K562 (cell line): ENCODE measurements around the gene IKZF4. TPM values are rescaled to one million over a fixed set of nuclear protein-coding genes. Genes with fewer than 3 reads are reported as not detected.

Experiments used
- BCOR ChIP-seq: fragments of 450-650 bp; IDR thresholded peaks from 2 replicates; pipeline ENCODE4 v1.6.1; 2016
- CREM ChIP-seq: IDR thresholded peaks from 2 replicates; pipeline ENCODE4 v1.6.1; 2014; ENCODE audit warnings: antibody characterized with exemption, low read depth
- FOXP4 ChIP-seq: sonication (generic); formaldehyde crosslinking; IDR thresholded peaks from 2 replicates; pipeline ENCODE4 v1.8.0; 2022; ENCODE audit warnings: mild to moderate bottlenecking, missing genetic modification reagents, borderline replicate concordance
- NR0B1 ChIP-seq: fragments of 450-650 bp; IDR thresholded peaks from one replicate; pipeline ENCODE4 v1.6.1; 2018; ENCODE audit warnings: mild to moderate bottlenecking, moderate library complexity; ENCODE audit not compliant: partially characterized antibody
- PHB ChIP-seq: fragments of 250-450 bp; sonication (Bioruptor Pico); IDR thresholded peaks from 2 replicates; pipeline ENCODE4 v1.5.0; 2021
- SMAD1 ChIP-seq: fragments of 150-350 bp; IDR thresholded peaks from 2 replicates; pipeline ENCODE4 v1.6.1; 2014; ENCODE audit warnings: low read length, low read depth; ENCODE audit not compliant: partially characterized antibody
- STAT5B ChIP-seq: fragments of 250-450 bp; sonication (Bioruptor Pico); IDR thresholded peaks from 2 replicates; pipeline ENCODE4 v1.8.0; 2021; ENCODE audit warnings: mild to moderate bottlenecking, inconsistent platforms
- TCF7L2 ChIP-seq: fragments of 150-350 bp; IDR thresholded peaks from 2 replicates; pipeline ENCODE4 v1.6.1; 2016; ENCODE audit warnings: low read depth, mild to moderate bottlenecking, low read length, moderate library complexity
- polyA plus RNA-seq, 8 experiments: library from polyadenylated mRNA; depleted of rRNA in 4 of 8; stranded (reverse) in 5 of 8; unstranded in 3 of 8; fragments of >200 nt; fragmentation: Nextera tagmentation in 2 of 8; fragmentation: Illumina TruSeq in 1 of 8; extraction: Ambion mirVana in 2 of 8; extraction: Trizol in 1 of 8; gene quantifications; 2 replicates each; pipeline versions ENCODE4 v1.2.1 to v1.2.3, GENCODE V29; 2011 to 2014; ENCODE audit warnings: inconsistent platforms in 1 of 8, missing spikeins in 1 of 8
- total RNA-seq, 7 experiments: library from RNA; depleted of rRNA in 6 of 7; stranded (reverse); fragments of >200 nt in 6 of 7; fragmentation: Illumina TruSeq in 2 of 7; extraction: Trizol in 2 of 7; gene quantifications; 2 replicates each; pipeline versions ENCODE4 v1.2.1 to v1.2.3, GENCODE V29; 2011 to 2021; ENCODE audit warnings: low replicate concordance in 1 of 7
- TF ChIP-seq, protein P1 (sequence below): fragments of 200-800 bp; sonication (Bioruptor generic); IDR thresholded peaks from 2 replicates; pipeline ENCODE4 v1.6.1; 2016; ENCODE audit warnings: missing genetic modification characterization, missing compliant biosample characterization
- TF ChIP-seq, protein P2 (sequence below): sonication (generic); formaldehyde crosslinking; IDR thresholded peaks from 2 replicates; pipeline ENCODE4 v1.4.0; 2020; ENCODE audit warnings: mild to moderate bottlenecking, missing genetic modification reagents
- TF ChIP-seq, protein P3 (sequence below): fragments of 250-450 bp; sonication (Bioruptor Pico); IDR thresholded peaks from 2 replicates; pipeline ENCODE4 v1.8.0; 2022; ENCODE audit warnings: inconsistent platforms
- TF ChIP-seq, protein P4 (sequence below): sonication (generic); formaldehyde crosslinking; IDR thresholded peaks from 2 replicates; pipeline ENCODE4 v1.8.0; 2022; ENCODE audit warnings: missing genetic modification reagents, mild to moderate bottlenecking, borderline replicate concordance

The IKZF4 gene
- total and polyA plus RNA-seq, 9 of the 15 experiments (the other 6 are each of a cell fraction or from before 2014, with no cell fraction given): 1.9 to 16.3 (median 3.6) TPM

DNA sequence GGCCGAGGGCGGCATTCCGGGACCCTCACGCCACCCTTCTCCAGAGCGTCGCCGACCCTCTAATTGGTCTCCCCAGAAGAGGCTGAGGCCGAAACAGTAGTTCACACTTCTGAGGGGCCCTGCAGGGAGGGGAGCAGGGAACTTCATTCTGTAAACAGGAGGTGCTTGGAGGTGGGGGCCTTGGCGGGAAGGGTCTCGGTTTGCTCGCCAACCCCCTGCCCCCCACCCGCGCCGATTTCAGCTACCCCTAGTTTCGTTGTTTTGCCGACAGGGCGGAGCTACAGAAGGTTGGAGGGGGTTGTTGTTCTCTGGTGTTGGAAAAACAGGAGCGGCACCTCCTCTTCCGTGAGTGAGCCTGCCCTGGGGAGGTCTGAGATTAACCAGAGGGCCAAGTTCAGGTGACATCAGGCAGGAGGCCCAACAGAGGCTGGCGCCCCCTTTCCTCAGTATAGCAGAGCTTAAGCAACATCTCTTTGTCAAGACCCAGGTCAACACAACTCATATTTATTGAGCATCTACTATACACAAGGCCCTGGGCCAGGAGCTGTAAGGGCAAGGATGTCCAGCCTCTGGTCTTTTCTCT, 59.8 kb downstream of the IKZF4 start (continued):
- TF ChIP-seq, protein P1, sequence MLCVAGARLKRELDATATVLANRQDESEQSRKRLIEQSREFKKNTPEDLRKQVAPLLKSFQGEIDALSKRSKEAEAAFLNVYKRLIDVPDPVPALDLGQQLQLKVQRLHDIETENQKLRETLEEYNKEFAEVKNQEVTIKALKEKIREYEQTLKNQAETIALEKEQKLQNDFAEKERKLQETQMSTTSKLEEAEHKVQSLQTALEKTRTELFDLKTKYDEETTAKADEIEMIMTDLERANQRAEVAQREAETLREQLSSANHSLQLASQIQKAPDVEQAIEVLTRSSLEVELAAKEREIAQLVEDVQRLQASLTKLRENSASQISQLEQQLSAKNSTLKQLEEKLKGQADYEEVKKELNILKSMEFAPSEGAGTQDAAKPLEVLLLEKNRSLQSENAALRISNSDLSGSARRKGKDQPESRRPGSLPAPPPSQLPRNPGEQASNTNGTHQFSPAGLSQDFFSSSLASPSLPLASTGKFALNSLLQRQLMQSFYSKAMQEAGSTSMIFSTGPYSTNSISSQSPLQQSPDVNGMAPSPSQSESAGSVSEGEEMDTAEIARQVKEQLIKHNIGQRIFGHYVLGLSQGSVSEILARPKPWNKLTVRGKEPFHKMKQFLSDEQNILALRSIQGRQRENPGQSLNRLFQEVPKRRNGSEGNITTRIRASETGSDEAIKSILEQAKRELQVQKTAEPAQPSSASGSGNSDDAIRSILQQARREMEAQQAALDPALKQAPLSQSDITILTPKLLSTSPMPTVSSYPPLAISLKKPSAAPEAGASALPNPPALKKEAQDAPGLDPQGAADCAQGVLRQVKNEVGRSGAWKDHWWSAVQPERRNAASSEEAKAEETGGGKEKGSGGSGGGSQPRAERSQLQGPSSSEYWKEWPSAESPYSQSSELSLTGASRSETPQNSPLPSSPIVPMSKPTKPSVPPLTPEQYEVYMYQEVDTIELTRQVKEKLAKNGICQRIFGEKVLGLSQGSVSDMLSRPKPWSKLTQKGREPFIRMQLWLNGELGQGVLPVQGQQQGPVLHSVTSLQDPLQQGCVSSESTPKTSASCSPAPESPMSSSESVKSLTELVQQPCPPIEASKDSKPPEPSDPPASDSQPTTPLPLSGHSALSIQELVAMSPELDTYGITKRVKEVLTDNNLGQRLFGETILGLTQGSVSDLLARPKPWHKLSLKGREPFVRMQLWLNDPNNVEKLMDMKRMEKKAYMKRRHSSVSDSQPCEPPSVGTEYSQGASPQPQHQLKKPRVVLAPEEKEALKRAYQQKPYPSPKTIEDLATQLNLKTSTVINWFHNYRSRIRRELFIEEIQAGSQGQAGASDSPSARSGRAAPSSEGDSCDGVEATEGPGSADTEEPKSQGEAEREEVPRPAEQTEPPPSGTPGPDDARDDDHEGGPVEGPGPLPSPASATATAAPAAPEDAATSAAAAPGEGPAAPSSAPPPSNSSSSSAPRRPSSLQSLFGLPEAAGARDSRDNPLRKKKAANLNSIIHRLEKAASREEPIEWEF (CRISPR knock-in tag): no peak
- no peak for TF ChIP-seq SMAD1
- no peak for TF ChIP-seq TCF7L2
- 0 out of 2 replicates have a peak, but pooled peaks have one; percentile 20 for TF ChIP-seq BCOR
- TF ChIP-seq FOXP4: 0 out of 2 replicates have a peak, but pooled peaks have one; percentile 15
- TF ChIP-seq PHB (CRISPR knock-in tag): no peak
- no peak for TF ChIP-seq NR0B1
- TF ChIP-seq CREM: no peak
- TF ChIP-seq, protein P2, sequence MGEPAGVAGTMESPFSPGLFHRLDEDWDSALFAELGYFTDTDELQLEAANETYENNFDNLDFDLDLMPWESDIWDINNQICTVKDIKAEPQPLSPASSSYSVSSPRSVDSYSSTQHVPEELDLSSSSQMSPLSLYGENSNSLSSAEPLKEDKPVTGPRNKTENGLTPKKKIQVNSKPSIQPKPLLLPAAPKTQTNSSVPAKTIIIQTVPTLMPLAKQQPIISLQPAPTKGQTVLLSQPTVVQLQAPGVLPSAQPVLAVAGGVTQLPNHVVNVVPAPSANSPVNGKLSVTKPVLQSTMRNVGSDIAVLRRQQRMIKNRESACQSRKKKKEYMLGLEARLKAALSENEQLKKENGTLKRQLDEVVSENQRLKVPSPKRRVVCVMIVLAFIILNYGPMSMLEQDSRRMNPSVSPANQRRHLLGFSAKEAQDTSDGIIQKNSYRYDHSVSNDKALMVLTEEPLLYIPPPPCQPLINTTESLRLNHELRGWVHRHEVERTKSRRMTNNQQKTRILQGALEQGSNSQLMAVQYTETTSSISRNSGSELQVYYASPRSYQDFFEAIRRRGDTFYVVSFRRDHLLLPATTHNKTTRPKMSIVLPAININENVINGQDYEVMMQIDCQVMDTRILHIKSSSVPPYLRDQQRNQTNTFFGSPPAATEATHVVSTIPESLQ (CRISPR knock-in tag): no peak
- no peak for TF ChIP-seq STAT5B (CRISPR knock-in tag)
- TF ChIP-seq, protein P3, sequence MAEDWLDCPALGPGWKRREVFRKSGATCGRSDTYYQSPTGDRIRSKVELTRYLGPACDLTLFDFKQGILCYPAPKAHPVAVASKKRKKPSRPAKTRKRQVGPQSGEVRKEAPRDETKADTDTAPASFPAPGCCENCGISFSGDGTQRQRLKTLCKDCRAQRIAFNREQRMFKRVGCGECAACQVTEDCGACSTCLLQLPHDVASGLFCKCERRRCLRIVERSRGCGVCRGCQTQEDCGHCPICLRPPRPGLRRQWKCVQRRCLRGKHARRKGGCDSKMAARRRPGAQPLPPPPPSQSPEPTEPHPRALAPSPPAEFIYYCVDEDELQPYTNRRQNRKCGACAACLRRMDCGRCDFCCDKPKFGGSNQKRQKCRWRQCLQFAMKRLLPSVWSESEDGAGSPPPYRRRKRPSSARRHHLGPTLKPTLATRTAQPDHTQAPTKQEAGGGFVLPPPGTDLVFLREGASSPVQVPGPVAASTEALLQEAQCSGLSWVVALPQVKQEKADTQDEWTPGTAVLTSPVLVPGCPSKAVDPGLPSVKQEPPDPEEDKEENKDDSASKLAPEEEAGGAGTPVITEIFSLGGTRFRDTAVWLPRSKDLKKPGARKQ (CRISPR knock-in tag): no peak
- TF ChIP-seq, protein P4, sequence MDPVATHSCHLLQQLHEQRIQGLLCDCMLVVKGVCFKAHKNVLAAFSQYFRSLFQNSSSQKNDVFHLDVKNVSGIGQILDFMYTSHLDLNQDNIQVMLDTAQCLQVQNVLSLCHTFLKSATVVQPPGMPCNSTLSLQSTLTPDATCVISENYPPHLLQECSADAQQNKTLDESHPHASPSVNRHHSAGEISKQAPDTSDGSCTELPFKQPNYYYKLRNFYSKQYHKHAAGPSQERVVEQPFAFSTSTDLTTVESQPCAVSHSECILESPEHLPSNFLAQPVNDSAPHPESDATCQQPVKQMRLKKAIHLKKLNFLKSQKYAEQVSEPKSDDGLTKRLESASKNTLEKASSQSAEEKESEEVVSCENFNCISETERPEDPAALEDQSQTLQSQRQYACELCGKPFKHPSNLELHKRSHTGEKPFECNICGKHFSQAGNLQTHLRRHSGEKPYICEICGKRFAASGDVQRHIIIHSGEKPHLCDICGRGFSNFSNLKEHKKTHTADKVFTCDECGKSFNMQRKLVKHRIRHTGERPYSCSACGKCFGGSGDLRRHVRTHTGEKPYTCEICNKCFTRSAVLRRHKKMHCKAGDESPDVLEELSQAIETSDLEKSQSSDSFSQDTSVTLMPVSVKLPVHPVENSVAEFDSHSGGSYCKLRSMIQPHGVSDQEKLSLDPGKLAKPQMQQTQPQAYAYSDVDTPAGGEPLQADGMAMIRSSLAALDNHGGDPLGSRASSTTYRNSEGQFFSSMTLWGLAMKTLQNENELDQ (CRISPR knock-in tag): no peak
